ENCODE measurements around the gene BMF. TPM values are rescaled to one million over a fixed set of nuclear protein-coding genes. Genes with fewer than 3 reads are reported as not detected.
"Not testable (repeated sequence)": the region's sequence is repeated elsewhere in the genome, so short reads cannot be mapped to it uniquely, and the experiment has no call there.

BMF gene, protein sequence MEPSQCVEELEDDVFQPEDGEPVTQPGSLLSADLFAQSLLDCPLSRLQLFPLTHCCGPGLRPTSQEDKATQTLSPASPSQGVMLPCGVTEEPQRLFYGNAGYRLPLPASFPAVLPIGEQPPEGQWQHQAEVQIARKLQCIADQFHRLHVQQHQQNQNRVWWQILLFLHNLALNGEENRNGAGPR
- 10 to 100 TPM; 31.9 to 49.3 (median 37.2) TPM for total RNA-seq

GRCh38 chr15:40108855-40109735 is at the start of gene BMF:
BMF (minus strand) TSS chr15:40108879; CDS start chr15:40106086, 2,793 bp downstream.
- peaks cover 42 to 44% of the 10 kb centered on the region in 2 donors for H3K4me1 ChIP-seq
- TF ChIP-seq CTCF (IDR thresholded peaks at IDR 0.05): peak in 4 of 6 experiments; percentile 17 to 51 (median 38)
- TF ChIP-seq POLR2A (IDR thresholded peaks at IDR 0.05): peak in 1 of 2 donors; percentile 96
- intact Hi-C loops (cut with DNase I): loop anchor here (5.0 kb wide), 2 partner anchors 53 to 62 kb away; partner anchors contain the start of gene BUB1B
- H3K9me3 ChIP-seq: no peaks in the 10 kb centered on the region
- H3K27ac ChIP-seq: peak within 1 kb of the TSS; percentile 88 to 92 (median 89)
- H3K4me3 ChIP-seq (replicated peaks in 1 of 3): peak within 1 kb of the TSS; percentile 80 to 99 (median 81)
- peak; percentile 100 for DNase-seq
- WGBS, 2 donors: 5 to 7% methylated on average over 20 to 22 of the region's 48 CpGs
- no peaks in the 10 kb centered on the region for H3K36me3 ChIP-seq
- H3K27me3 ChIP-seq: no peaks in the 10 kb centered on the region

DNA sequence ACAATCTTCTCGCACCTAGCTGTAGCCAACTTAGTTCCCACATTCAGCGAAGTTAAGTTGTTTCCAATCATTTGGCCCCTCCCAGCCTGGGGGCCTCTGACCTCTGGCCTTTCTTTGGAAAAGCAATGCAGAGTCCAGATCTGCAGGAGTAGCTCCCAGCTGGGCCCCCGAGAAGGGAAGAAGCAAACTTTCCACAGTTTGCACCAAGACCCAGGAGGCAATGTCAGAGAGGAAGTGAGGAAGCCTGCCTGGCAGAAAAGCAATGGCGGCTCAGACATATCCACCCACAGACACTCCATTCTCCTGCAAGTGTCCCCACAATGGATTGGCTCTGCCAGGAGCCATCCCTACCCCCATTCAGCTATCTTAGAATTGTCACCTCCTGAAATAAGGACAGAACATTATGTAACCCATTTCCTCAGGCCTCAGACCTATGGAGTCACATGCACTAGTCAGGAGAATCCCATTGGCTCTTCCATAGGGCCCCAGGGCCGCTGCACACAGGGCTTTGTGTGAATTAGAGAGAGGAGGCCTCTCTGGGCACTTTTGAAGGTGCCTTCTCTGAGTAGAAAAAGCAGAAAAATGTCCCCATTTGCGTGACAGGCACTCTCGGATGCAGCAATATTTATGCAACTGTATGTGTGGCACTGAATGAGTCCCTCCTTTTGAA is 49.2 kb upstream of the BMF start:
- Histone ChIP-seq H3K27ac (no peak overlapping the region), H3K4me1 (peaks cover 8 to 17% of the 10 kb centered on the region in 2 donors), H3K4me3 (replicated peaks in 1 of 3) (no peak overlapping the region), H3K27me3 (no peaks in the 10 kb centered on the region), H3K36me3 (no peaks in the 10 kb centered on the region), H3K9me3 (no peaks in the 10 kb centered on the region)
- intact Hi-C loops (cut with DNase I): no loop called here
- no peak for DNase-seq
- 83 to 89% methylated on average over 7 of the region's 7 CpGs for WGBS, 2 donors
- TF ChIP-seq POLR2A (IDR thresholded peaks at IDR 0.05) (no peak), CTCF (IDR thresholded peaks at IDR 0.05) (no peak)

GRCh38 chr15:40155270-40155910 is 46.7 kb upstream of the BMF start:
- peak; percentile 78 to 82 for DNase-seq
- no peak overlapping the region for H3K4me3 ChIP-seq (replicated peaks in 1 of 3)
- no peak for TF ChIP-seq CTCF (IDR thresholded peaks at IDR 0.05)
- TF ChIP-seq POLR2A (IDR thresholded peaks at IDR 0.05): no peak
- H3K4me1 ChIP-seq: peaks cover 5 to 8% of the 10 kb centered on the region in 2 donors
- H3K9me3 ChIP-seq: no peaks in the 10 kb centered on the region
- no peaks in the 10 kb centered on the region for H3K36me3 ChIP-seq
- peak overlapping the region in 1 of 3 donors; percentile 45 for H3K27ac ChIP-seq
- no peaks in the 10 kb centered on the region for H3K27me3 ChIP-seq
- intact Hi-C loops (cut with DNase I): no loop called here
- 21 to 31% methylated on average over 4 to 5 of the region's 5 CpGs for WGBS, 2 donors

GRCh38 chr15:40154821-40155220 is 46.1 kb upstream of the BMF start:
- H3K4me1 ChIP-seq; H3K4me3 ChIP-seq (replicated peaks in 1 of 3); H3K9me3 ChIP-seq; H3K36me3 ChIP-seq; DNase-seq; H3K27me3 ChIP-seq; H3K27ac ChIP-seq; intact Hi-C loops (cut with DNase I): not testable (repeated sequence)
- WGBS, 2 donors: 63% methylated on average over 1 of the region's 1 CpG; no CpG with 5 or more reads in 1 of the 2 donors

GRCh38 chr15:40151991-40152390 is 43.3 kb upstream of the BMF start:
- Histone ChIP-seq H3K4me3 (replicated peaks in 1 of 3) (no peak overlapping the region), H3K4me1 (peaks cover 5 to 7% of the 10 kb centered on the region in 2 donors), H3K27me3 (no peaks in the 10 kb centered on the region), H3K27ac (no peak overlapping the region), H3K9me3 (no peaks in the 10 kb centered on the region), H3K36me3 (no peaks in the 10 kb centered on the region)
- intact Hi-C loops (cut with DNase I): no loop called here
- DNase-seq: no peak
- WGBS, 2 donors: 89 to 90% methylated on average over 4 of the region's 4 CpGs
- TF ChIP-seq POLR2A (IDR thresholded peaks at IDR 0.05) (no peak), CTCF (IDR thresholded peaks at IDR 0.05) (no peak)

All from thyroid gland (tissue), 4 donors.